HG03469 (cell line): ENCODE data around the gene DLGAP3.

Experiments
- ATAC-seq: cut with Tn5 transposase; IDR thresholded peaks from one replicate; pipeline ENCODE4 v1.9.1; 2021; ENCODE audit warnings: mild to moderate bottlenecking, moderate library complexity, moderate number of reproducible peaks; ENCODE audit not compliant: unreplicated experiment

DLGAP3 gene

GRCh38 chr1:34928699-34929496 is 552 bp downstream of the DLGAP3 start:
- no peak for ATAC-seq

DNA sequence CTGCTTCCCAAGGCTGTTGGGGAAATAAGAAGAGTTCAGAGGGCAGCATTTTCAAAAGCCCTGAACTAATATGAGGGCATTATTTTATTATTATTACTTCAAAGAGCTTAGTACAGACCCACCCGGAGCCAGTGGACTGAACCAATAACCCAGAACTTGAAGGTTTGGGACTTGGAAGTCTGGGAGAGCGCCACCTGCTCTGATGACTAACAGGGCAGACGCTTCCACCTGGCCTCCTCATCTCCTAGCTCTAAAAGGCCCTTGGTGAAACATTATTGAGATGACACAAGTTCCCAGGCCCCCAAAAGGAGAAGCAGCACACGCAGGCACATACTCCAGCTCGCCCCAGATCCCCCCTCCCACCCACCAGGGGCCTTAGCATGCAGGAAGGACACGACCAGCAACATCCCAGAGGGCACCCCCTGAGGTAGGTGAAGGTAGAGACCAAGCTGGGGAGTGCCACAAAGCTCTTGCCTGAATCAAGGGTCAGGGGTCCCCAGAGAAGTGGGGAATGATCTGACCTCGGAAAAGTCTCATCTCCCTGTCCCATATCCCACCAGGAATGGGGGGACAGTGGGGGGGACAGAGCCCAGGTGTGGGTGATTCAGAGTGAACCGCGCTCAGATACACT is 1.3 kb downstream of the DLGAP3 start:
- no peak for ATAC-seq

GRCh38 chr1:34927316-34927715 is 2.1 kb downstream of the DLGAP3 start:
- no peak for ATAC-seq

- ATAC-seq: no peak
These were observed 2.6 kb downstream of the DLGAP3 start for GRCh38 chr1:34926894-34927293.

- no peak for ATAC-seq
These were observed 3.3 kb downstream of the DLGAP3 start for GRCh38 chr1:34926156-34926555.

DNA sequence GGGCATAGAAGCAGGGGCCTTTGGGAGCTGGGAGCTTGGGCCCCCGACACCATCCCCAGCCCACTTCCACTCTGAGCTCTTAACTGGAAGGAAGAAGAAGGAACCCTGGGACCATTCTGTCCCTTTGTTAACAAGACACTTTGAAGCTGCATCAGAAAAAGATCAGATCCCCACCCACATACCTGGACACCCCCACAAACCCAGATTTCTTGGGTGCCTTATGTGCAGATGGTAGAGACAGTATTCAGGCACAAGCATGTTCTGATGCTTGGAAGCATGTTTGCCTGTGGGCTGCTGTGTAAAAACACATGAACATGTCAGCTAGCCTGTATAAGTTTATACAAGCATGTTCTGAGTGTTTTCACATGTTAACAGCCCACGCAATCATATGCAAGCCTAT is 3.7 kb downstream of the DLGAP3 start:
- no peak for ATAC-seq

DNA sequence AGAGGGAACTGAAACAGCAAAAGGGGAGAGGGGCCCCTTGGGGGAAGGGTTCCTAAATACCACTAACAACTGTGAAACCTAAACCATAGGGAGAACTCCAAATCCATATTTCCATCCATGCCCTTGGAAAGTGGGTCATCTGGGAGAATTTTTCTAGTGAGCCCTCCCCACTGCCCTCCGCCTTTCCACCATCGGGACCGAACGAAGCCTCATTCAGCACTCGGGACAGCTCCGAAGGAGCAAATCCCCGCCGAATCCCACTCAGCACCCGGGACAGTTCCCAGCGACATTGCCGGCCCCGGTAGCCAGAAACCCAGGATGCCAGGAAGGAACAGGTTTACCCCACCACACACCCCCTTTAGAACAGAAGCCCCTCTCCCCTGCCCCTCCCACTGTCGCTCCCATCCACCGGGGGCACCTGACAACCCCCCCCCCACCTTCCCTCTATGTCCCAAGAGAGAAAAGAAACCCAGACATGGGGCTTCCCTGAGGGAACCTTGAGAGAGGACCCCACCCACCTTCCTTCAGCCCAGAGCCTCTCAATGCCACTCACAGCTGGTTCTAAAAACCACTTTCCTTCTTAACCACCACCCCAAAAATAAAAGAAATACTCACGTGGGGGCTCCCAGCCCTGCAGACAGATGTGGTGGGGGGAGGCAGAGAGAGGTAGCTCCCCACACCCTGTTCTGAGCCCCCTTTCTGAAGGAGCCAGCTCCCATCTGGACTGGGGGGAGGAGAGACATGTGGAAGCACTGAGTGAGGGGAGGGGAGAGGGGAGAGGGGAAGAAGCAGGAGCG is 4.5 kb downstream of the DLGAP3 start:
- no peak for ATAC-seq

- ATAC-seq: no peak
These were observed 6.0 kb downstream of the DLGAP3 start for GRCh38 chr1:34923490-34923889.

GRCh38 chr1:34918977-34919561 is 10.4 kb downstream of the DLGAP3 start:
- no peak for ATAC-seq

GRCh38 chr1:34918386-34918976 is 11.0 kb downstream of the DLGAP3 start:
- no peak for ATAC-seq

DNA sequence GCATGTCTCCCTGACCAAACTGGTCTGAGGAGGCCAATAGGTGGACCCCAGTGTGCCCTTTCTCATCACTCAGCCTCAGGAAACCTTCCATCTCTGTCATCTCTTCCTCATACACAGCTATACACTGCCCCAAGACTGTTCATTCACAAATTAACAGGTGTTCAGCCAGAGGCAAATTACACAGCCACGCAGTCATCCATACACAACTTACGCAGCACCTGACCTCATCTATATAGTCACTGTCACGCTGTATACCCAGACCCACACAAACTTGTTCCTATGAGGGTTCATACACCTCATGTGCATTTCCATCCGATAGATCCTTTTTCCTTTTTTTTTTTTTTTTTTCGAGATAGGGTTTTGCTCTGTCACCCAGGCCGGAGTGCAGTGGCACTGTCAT is 12.4 kb downstream of the DLGAP3 start:
- no peak for ATAC-seq

- ATAC-seq: no peak
These were observed 13.3 kb downstream of the DLGAP3 start for GRCh38 chr1:34916104-34916503.

- ATAC-seq: no peak
These were observed 13.9 kb downstream of the DLGAP3 start for GRCh38 chr1:34915521-34915920.

- ATAC-seq: no peak
These were observed 14.5 kb downstream of the DLGAP3 start for GRCh38 chr1:34914958-34915357.

GRCh38 chr1:34911465-34911864 is 18.0 kb downstream of the DLGAP3 start:
- ATAC-seq: no peak

GRCh38 chr1:34910425-34910824 is 19.0 kb downstream of the DLGAP3 start:
- no peak for ATAC-seq

GRCh38 chr1:34908369-34908768 is 21.1 kb downstream of the DLGAP3 start:
- no peak for ATAC-seq

- no peak for ATAC-seq
These were observed 21.9 kb downstream of the DLGAP3 start for GRCh38 chr1:34907487-34908090.

- no peak for ATAC-seq
These were observed 22.7 kb downstream of the DLGAP3 start for GRCh38 chr1:34906756-34907155.

DNA sequence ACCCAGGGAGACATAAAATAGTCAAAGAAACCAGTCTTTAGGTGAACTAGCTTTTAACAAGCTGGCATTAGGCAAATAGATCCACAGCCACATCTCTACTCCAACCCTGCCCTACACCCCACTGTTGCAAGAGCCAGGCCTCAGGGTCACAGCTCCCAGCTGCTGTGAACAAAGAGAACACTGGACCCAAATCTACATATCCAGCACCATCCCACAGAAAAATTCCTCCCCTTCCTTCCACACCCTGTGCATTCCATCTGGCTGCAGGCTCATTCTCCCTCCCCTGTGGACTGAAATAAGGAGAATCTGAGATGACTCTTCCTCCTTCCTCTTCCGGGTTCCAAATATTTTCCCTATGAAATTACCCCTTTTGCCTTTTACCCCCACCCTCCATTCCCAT is 23.2 kb downstream of the DLGAP3 start:
- no peak for ATAC-seq

- no peak for ATAC-seq
These were observed 24.4 kb downstream of the DLGAP3 start for GRCh38 chr1:34905098-34905459.
